Measurements from ENCODE around the gene HPRT1. TPM values are rescaled to one million over a fixed set of nuclear protein-coding genes. Genes with fewer than 3 reads are reported as not detected.

HPRT1 gene
- total RNA-seq, 1 donor from 2014 or later = 20.3 TPM

GRCh38 chrX:134426281-134426680, 33.7 kb upstream of the HPRT1 start:
- H3K36me3 ChIP-seq = no peaks in the 10 kb centered on the region
- no peaks in the 10 kb centered on the region for H3K4me1 ChIP-seq
- no peak overlapping the region for H3K27ac ChIP-seq
- intact Hi-C loops (cut with DNase I) = no loop called here
- TF ChIP-seq CTCF (IDR thresholded peaks at IDR 0.05) = no peak
- no peaks in the 10 kb centered on the region for H3K9me3 ChIP-seq
- H3K4me3 ChIP-seq = no peak overlapping the region
- H3K27me3 ChIP-seq = no peaks in the 10 kb centered on the region
- DNase-seq (ENCODE audit: low spot score in 2 of 2) = no peak

- H3K27ac ChIP-seq = no peak overlapping the region
- H3K36me3 ChIP-seq = no peaks in the 10 kb centered on the region
- H3K27me3 ChIP-seq = no peaks in the 10 kb centered on the region
- intact Hi-C loops (cut with DNase I) = no loop called here
- no peak for TF ChIP-seq CTCF (IDR thresholded peaks at IDR 0.05)
- DNase-seq (ENCODE audit: low spot score in 2 of 2) = no peak
- H3K9me3 ChIP-seq = no peaks in the 10 kb centered on the region
- H3K4me1 ChIP-seq = no peaks in the 10 kb centered on the region
- no peak overlapping the region for H3K4me3 ChIP-seq
Observed at GRCh38 chrX:134431894-134432293, 28.1 kb upstream of the HPRT1 start.

DNA sequence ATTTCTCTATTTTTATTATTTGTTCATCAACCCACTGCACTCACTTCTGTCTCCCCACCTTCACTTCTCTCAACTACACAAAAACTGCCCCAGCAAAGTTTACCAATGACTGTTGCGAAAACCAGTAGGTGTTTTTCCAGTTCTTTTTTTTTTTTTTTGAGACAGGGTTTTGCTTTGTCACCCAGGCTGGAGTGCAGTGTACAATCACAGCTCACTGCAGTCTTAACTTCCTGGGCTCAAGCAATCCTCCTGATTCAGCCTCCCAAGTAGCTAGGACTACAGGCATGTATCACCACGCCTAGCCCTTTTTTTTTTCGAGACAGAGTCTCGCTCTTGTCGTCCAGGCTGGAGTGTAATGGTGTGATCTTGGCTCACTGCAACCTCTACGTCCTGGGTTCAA, 24.1 kb upstream of the HPRT1 start:
- intact Hi-C loops (cut with DNase I) = no loop called here
- no peak overlapping the region for H3K27ac ChIP-seq
- H3K4me1 ChIP-seq = no peaks in the 10 kb centered on the region
- H3K27me3 ChIP-seq = no peaks in the 10 kb centered on the region
- no peaks in the 10 kb centered on the region for H3K36me3 ChIP-seq
- no peak for DNase-seq (ENCODE audit: low spot score in 2 of 2)
- no peak for TF ChIP-seq CTCF (IDR thresholded peaks at IDR 0.05)
- no peak overlapping the region for H3K4me3 ChIP-seq
- H3K9me3 ChIP-seq = no peaks in the 10 kb centered on the region

- no peak for TF ChIP-seq CTCF (IDR thresholded peaks at IDR 0.05)
- DNase-seq (ENCODE audit: low spot score in 2 of 2) = no peak
Observed at GRCh38 chrX:134443020-134443419, 16.9 kb upstream of the HPRT1 start.

DNA sequence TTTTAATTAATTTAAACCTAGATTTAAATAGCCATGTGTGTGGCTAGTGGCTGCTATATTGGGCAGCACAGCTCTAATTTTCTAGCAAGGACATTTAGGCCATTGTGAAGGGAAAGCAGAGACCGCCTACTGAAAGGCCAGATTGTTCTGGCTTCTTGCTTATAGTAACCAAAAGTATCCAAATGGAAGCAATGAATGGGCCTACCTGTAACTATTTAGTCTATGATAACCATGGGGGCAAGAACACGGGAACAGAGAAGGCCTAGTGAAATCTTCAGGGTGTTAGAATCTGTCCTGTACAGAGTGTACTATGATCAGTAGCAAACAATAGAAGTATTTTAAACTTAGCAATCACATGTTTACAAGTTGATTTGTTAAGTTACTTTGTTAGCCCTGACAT, 16.5 kb upstream of the HPRT1 start:
- H3K9me3 ChIP-seq = no peaks in the 10 kb centered on the region
- intact Hi-C loops (cut with DNase I) = no loop called here
- H3K4me3 ChIP-seq = no peak overlapping the region
- no peak for TF ChIP-seq CTCF (IDR thresholded peaks at IDR 0.05)
- no peaks in the 10 kb centered on the region for H3K4me1 ChIP-seq
- no peaks in the 10 kb centered on the region for H3K27me3 ChIP-seq
- DNase-seq (ENCODE audit: low spot score in 2 of 2) = no peak
- H3K27ac ChIP-seq = no peak overlapping the region
- no peaks in the 10 kb centered on the region for H3K36me3 ChIP-seq

More at GRCh38 chrX:134443020-134443419, 16.9 kb upstream of the HPRT1 start:
- Histone ChIP-seq H3K27ac (no peak overlapping the region), H3K4me3 (no peak overlapping the region), H3K4me1 (no peaks in the 10 kb centered on the region), H3K9me3 (no peaks in the 10 kb centered on the region), H3K36me3 (no peaks in the 10 kb centered on the region), H3K27me3 (no peaks in the 10 kb centered on the region)
- intact Hi-C loops (cut with DNase I) = no loop called here

DNA sequence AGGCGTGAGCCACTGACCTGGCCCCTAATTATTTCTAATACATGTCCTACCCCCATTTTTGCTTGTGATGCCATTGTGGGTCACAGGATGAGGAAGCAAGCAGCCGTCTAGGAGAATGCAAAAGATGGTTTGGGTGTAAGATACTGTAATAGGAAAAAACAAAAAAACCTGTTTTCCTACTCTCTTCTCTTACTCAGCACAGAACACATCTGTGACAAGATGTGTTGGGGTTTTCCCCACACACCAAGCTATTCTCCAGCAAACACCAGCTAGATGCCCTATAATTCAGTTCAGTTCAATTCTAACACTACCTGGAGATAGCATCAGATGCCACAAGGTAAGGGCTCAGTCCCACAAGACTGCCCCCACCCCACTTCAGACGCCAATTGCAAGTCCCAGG, 15.3 kb upstream of the HPRT1 start:
- intact Hi-C loops (cut with DNase I) = no loop called here
- TF ChIP-seq CTCF (IDR thresholded peaks at IDR 0.05) = no peak
- no peak for DNase-seq (ENCODE audit: low spot score in 2 of 2)
- Histone ChIP-seq H3K36me3 (no peaks in the 10 kb centered on the region), H3K27ac (no peak overlapping the region), H3K27me3 (no peaks in the 10 kb centered on the region), H3K9me3 (no peaks in the 10 kb centered on the region), H3K4me3 (no peak overlapping the region), H3K4me1 (no peaks in the 10 kb centered on the region)
